GM23338 (cell line): Measurements from ENCODE around the gene CRYZ. TPM values are rescaled to one million over a fixed set of nuclear protein-coding genes. Genes with fewer than 3 reads are reported as not detected.

Experiments
- ATAC-seq: fragments of 200-7000 bp; cut with Tn5 transposase; 3 replicates; pipeline ENCODE4 v1.9.1; 2020
- DNase-seq: peaks from one replicate; pipeline ENCODE4 v3.0.0-alpha.2; 2015; ENCODE audit warnings: low spot score
- H2AFZ ChIP-seq: fragments of 200-600 bp; sonication (generic); 2 replicates; pipeline ENCODE4 v1.8.0; 2016; ENCODE audit warnings: antibody characterized with exemption, mild to moderate bottlenecking, moderate library complexity
- H3F3A ChIP-seq: fragments of 200-600 bp; sonication (generic); replicated peaks from 2 replicates; pipeline ENCODE4 v1.8.0; 2017; ENCODE audit warnings: antibody characterized with exemption, mixed run types, low read depth
- H3K27ac ChIP-seq: fragments of 200-600 bp; sonication (generic); 2 replicates; pipeline ENCODE4 v1.6.1; 2016; ENCODE audit warnings: low read depth
- H3K27me3 ChIP-seq: fragments of 200-600 bp; sonication (generic); 2 replicates; pipeline ENCODE4 v1.8.0; 2016; ENCODE audit warnings: mild to moderate bottlenecking, mixed run types, moderate library complexity; ENCODE audit not compliant: insufficient read depth
- H3K36me3 ChIP-seq: fragments of 200-600 bp; sonication (generic); 2 replicates; pipeline ENCODE4 v1.8.0; 2016; ENCODE audit warnings: mild to moderate bottlenecking; ENCODE audit not compliant: insufficient read depth
- H3K4me1 ChIP-seq: fragments of 200-600 bp; sonication (generic); 2 replicates; pipeline ENCODE4 v1.8.0; 2016; ENCODE audit warnings: mild to moderate bottlenecking, moderate library complexity; ENCODE audit not compliant: insufficient read depth
- H3K4me2 ChIP-seq: fragments of 200-600 bp; sonication (generic); 2 replicates; pipeline ENCODE4 v1.7.1; 2017; ENCODE audit warnings: mixed run types
- H3K4me3 ChIP-seq: fragments of 200-600 bp; sonication (generic); 2 replicates; pipeline ENCODE4 v1.6.1; 2016; ENCODE audit warnings: mixed run types
- H3K79me2 ChIP-seq: fragments of 200-600 bp; sonication (generic); replicated peaks from 2 replicates; pipeline ENCODE4 v1.8.0; 2017; ENCODE audit warnings: mild to moderate bottlenecking; ENCODE audit not compliant: insufficient read depth
- H3K9me2 ChIP-seq: fragments of 200-600 bp; sonication (generic); 2 replicates; pipeline ENCODE4 v1.8.0; 2017; ENCODE audit not compliant: insufficient read depth
- H4K20me1 ChIP-seq: fragments of 200-600 bp; sonication (generic); replicated peaks from 2 replicates; pipeline ENCODE4 v1.8.0; 2017; ENCODE audit warnings: mild to moderate bottlenecking; ENCODE audit not compliant: insufficient read depth
- H3K27ac Mint-ChIP-seq: 2 replicates; pipeline ENCODE4 v1.8.0; 2020; ENCODE audit warnings: inconsistent platforms, mild to moderate bottlenecking, moderate library complexity, mixed read lengths
- H3K27me3 Mint-ChIP-seq: 3 replicates; pipeline ENCODE4 v1.8.0; 2022; ENCODE audit warnings: low read depth, mild to moderate bottlenecking, moderate library complexity, mixed read lengths, inconsistent platforms; ENCODE audit not compliant: insufficient read depth, poor library complexity
- H3K36me3 Mint-ChIP-seq: 3 replicates; pipeline ENCODE4 v1.8.0; 2021; ENCODE audit warnings: low read depth, mild to moderate bottlenecking, inconsistent platforms, moderate library complexity, mixed read lengths
- H3K4me1 Mint-ChIP-seq: 3 replicates; pipeline ENCODE4 v1.8.0; 2020; ENCODE audit warnings: mild to moderate bottlenecking, inconsistent platforms, mixed read lengths
- H3K4me3 Mint-ChIP-seq: 3 replicates; pipeline ENCODE4 v1.8.0; 2021; ENCODE audit warnings: moderate library complexity, mild to moderate bottlenecking, inconsistent platforms, mixed read lengths
- H3K9me3 Mint-ChIP-seq: 3 replicates; pipeline ENCODE4 v1.8.0; 2020; ENCODE audit warnings: moderate library complexity, mild to moderate bottlenecking, inconsistent platforms, mixed read lengths
- CREB1 ChIP-seq: fragments of 250-450 bp; sonication (Bioruptor Pico); IDR thresholded peaks from 2 replicates; pipeline ENCODE4 v1.5.0; 2020; ENCODE audit warnings: low read depth, mild to moderate bottlenecking, moderate library complexity
- ETS1 ChIP-seq: IDR thresholded peaks from 2 replicates; pipeline ENCODE4 v1.6.1; 2016; ENCODE audit warnings: antibody characterized with exemption
- EZH2 ChIP-seq: fragments of 200-600 bp; sonication (generic); IDR thresholded peaks from one replicate; pipeline ENCODE4 v1.8.0; 2017; ENCODE audit warnings: antibody characterized with exemption, mild to moderate bottlenecking, low read depth; ENCODE audit not compliant: unreplicated experiment
- EZH2phosphoT487 ChIP-seq: fragments of 200-600 bp; sonication (generic); IDR thresholded peaks from one replicate; pipeline ENCODE4 v1.8.1; 2018; ENCODE audit warnings: antibody characterized with exemption; ENCODE audit not compliant: unreplicated experiment
- JUNB ChIP-seq: IDR thresholded peaks from one replicate; pipeline ENCODE4 v1.6.1; 2016; ENCODE audit warnings: antibody characterized with exemption; ENCODE audit not compliant: unreplicated experiment
- NANOG ChIP-seq: IDR thresholded peaks from 2 replicates; pipeline ENCODE4 v1.6.1; 2016; ENCODE audit warnings: antibody characterized with exemption, borderline replicate concordance
- POLR2AphosphoS5 ChIP-seq: IDR thresholded peaks from 2 replicates; pipeline ENCODE4 v1.6.1; 2016; ENCODE audit warnings: antibody characterized with exemption, low read depth
- STAT1 ChIP-seq: IDR thresholded peaks from one replicate; pipeline ENCODE4 v1.6.1; 2016; ENCODE audit warnings: antibody characterized with exemption; ENCODE audit not compliant: unreplicated experiment
- ZNF114 ChIP-seq: fragments of 250-450 bp; sonication (Bioruptor Pico); IDR thresholded peaks from 2 replicates; pipeline ENCODE4 v1.5.0; 2020; ENCODE audit warnings: mild to moderate bottlenecking, moderate library complexity
- ZNF331 ChIP-seq: fragments of 250-450 bp; sonication (Bioruptor Pico); IDR thresholded peaks from 2 replicates; pipeline ENCODE4 v1.5.0; 2020; ENCODE audit warnings: low read depth, mild to moderate bottlenecking, moderate library complexity
- polyA plus RNA-seq: library from polyadenylated mRNA; unstranded; fragments of >200 nt; fragmentation: Nextera tagmentation; extraction: Ambion mirVana; gene quantifications from 2 replicates; pipeline ENCODE4 v1.2.1, GENCODE V29; 2016
- total RNA-seq: library from RNA; depleted of rRNA; stranded (reverse); fragments of >200 nt; shearing (Covaris generic); gene quantifications from 2 replicates; pipeline ENCODE4 v1.2.3, GENCODE V29; 2014
- TF ChIP-seq, protein P1 (sequence below), 2 experiments: fragments of 200-600 bp in 1 of 2; sonication (generic) in 1 of 2; conservative IDR thresholded peaks; 2 replicates each; pipeline versions ENCODE4 v1.5.1 to v1.6.1; 2016 to 2017; ENCODE audit warnings: antibody characterized with exemption in 2 of 2, low read depth in 2 of 2, mild to moderate bottlenecking in 2 of 2, moderate library complexity in 1 of 2
- TF ChIP-seq, protein P2 (sequence below): fragments of 250-450 bp; sonication (Bioruptor Pico); IDR thresholded peaks from 2 replicates; pipeline ENCODE4 v1.5.0; 2020; ENCODE audit warnings: mild to moderate bottlenecking, moderate library complexity
- TF ChIP-seq, protein P3 (sequence below): IDR thresholded peaks from one replicate; pipeline ENCODE4 v1.6.1; 2018; ENCODE audit warnings: antibody characterized with exemption; ENCODE audit not compliant: unreplicated experiment

Gene CRYZ
- total and polyA plus RNA-seq, 2 experiments from 2014 or later: 45.7 to 57.8 TPM

GRCh38 chr1:74763807-74764206 lies 31.0 kb upstream of the CRYZ start:
- H3K4me1 ChIP-seq: no peaks in the 10 kb centered on the region
- H3K36me3 Mint-ChIP-seq: peaks cover 12% of the 10 kb centered on the region
- H3K79me2 ChIP-seq: 0 out of 2 replicates have a peak, but pooled peaks cover 4% of the 10 kb centered on the region
- no peak for DNase-seq
- H3K27me3 ChIP-seq: no peaks in the 10 kb centered on the region
- H3K27ac ChIP-seq: no peak overlapping the region
- no peak overlapping the region for H2AFZ ChIP-seq
- no peak overlapping the region for H3K4me2 ChIP-seq
- no peaks in the 10 kb centered on the region for H3F3A ChIP-seq
- H4K20me1 ChIP-seq: no peaks in the 10 kb centered on the region
- no peaks in the 10 kb centered on the region for H3K9me2 ChIP-seq
- H3K4me3 Mint-ChIP-seq: no peak overlapping the region
- ATAC-seq: no peak
- TF ChIP-seq, protein P1, sequence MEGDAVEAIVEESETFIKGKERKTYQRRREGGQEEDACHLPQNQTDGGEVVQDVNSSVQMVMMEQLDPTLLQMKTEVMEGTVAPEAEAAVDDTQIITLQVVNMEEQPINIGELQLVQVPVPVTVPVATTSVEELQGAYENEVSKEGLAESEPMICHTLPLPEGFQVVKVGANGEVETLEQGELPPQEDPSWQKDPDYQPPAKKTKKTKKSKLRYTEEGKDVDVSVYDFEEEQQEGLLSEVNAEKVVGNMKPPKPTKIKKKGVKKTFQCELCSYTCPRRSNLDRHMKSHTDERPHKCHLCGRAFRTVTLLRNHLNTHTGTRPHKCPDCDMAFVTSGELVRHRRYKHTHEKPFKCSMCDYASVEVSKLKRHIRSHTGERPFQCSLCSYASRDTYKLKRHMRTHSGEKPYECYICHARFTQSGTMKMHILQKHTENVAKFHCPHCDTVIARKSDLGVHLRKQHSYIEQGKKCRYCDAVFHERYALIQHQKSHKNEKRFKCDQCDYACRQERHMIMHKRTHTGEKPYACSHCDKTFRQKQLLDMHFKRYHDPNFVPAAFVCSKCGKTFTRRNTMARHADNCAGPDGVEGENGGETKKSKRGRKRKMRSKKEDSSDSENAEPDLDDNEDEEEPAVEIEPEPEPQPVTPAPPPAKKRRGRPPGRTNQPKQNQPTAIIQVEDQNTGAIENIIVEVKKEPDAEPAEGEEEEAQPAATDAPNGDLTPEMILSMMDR (conservative IDR thresholded peaks at IDR 0.05; ENCODE audit: low read depth in 2 of 2): no peak
- TF ChIP-seq CREB1 (CRISPR knock-in tag) (no peak), STAT1 (no peak), ZNF331 (CRISPR knock-in tag) (no peak), ZNF114 (CRISPR knock-in tag) (no peak), ETS1 (no peak), JUNB (no peak), EZH2 (no peak), NANOG (no peak), POLR2AphosphoS5 (no peak), EZH2phosphoT487 (no peak)
- TF ChIP-seq, protein P2, sequence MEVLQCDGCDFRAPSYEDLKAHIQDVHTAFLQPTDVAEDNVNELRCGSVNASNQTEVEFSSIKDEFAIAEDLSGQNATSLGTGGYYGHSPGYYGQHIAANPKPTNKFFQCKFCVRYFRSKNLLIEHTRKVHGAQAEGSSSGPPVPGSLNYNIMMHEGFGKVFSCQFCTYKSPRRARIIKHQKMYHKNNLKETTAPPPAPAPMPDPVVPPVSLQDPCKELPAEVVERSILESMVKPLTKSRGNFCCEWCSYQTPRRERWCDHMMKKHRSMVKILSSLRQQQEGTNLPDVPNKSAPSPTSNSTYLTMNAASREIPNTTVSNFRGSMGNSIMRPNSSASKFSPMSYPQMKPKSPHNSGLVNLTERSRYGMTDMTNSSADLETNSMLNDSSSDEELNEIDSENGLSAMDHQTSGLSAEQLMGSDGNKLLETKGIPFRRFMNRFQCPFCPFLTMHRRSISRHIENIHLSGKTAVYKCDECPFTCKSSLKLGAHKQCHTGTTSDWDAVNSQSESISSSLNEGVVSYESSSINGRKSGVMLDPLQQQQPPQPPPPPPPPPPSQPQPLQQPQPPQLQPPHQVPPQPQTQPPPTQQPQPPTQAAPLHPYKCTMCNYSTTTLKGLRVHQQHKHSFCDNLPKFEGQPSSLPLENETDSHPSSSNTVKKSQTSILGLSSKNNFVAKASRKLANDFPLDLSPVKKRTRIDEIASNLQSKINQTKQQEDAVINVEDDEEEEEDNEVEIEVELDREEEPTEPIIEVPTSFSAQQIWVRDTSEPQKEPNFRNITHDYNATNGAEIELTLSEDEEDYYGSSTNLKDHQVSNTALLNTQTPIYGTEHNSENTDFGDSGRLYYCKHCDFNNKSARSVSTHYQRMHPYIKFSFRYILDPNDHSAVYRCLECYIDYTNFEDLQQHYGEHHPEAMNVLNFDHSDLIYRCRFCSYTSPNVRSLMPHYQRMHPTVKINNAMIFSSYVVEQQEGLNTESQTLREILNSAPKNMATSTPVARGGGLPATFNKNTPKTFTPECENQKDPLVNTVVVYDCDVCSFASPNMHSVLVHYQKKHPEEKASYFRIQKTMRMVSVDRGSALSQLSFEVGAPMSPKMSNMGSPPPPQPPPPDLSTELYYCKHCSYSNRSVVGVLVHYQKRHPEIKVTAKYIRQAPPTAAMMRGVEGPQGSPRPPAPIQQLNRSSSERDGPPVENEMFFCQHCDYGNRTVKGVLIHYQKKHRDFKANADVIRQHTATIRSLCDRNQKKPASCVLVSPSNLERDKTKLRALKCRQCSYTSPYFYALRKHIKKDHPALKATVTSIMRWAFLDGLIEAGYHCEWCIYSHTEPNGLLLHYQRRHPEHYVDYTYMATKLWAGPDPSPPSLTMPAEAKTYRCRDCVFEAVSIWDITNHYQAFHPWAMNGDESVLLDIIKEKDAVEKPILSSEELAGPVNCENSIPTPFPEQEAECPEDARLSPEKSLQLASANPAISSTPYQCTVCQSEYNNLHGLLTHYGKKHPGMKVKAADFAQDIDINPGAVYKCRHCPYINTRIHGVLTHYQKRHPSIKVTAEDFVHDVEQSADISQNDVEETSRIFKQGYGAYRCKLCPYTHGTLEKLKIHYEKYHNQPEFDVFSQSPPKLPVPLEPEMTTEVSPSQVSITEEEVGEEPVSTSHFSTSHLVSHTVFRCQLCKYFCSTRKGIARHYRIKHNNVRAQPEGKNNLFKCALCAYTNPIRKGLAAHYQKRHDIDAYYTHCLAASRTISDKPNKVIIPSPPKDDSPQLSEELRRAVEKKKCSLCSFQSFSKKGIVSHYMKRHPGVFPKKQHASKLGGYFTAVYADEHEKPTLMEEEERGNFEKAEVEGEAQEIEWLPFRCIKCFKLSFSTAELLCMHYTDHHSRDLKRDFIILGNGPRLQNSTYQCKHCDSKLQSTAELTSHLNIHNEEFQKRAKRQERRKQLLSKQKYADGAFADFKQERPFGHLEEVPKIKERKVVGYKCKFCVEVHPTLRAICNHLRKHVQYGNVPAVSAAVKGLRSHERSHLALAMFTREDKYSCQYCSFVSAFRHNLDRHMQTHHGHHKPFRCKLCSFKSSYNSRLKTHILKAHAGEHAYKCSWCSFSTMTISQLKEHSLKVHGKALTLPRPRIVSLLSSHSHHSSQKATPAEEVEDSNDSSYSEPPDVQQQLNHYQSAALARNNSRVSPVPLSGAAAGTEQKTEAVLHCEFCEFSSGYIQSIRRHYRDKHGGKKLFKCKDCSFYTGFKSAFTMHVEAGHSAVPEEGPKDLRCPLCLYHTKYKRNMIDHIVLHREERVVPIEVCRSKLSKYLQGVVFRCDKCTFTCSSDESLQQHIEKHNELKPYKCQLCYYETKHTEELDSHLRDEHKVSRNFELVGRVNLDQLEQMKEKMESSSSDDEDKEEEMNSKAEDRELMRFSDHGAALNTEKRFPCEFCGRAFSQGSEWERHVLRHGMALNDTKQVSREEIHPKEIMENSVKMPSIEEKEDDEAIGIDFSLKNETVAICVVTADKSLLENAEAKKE (CRISPR knock-in tag): no peak
- TF ChIP-seq, protein P3, sequence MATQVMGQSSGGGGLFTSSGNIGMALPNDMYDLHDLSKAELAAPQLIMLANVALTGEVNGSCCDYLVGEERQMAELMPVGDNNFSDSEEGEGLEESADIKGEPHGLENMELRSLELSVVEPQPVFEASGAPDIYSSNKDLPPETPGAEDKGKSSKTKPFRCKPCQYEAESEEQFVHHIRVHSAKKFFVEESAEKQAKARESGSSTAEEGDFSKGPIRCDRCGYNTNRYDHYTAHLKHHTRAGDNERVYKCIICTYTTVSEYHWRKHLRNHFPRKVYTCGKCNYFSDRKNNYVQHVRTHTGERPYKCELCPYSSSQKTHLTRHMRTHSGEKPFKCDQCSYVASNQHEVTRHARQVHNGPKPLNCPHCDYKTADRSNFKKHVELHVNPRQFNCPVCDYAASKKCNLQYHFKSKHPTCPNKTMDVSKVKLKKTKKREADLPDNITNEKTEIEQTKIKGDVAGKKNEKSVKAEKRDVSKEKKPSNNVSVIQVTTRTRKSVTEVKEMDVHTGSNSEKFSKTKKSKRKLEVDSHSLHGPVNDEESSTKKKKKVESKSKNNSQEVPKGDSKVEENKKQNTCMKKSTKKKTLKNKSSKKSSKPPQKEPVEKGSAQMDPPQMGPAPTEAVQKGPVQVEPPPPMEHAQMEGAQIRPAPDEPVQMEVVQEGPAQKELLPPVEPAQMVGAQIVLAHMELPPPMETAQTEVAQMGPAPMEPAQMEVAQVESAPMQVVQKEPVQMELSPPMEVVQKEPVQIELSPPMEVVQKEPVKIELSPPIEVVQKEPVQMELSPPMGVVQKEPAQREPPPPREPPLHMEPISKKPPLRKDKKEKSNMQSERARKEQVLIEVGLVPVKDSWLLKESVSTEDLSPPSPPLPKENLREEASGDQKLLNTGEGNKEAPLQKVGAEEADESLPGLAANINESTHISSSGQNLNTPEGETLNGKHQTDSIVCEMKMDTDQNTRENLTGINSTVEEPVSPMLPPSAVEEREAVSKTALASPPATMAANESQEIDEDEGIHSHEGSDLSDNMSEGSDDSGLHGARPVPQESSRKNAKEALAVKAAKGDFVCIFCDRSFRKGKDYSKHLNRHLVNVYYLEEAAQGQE: no peak
- no peaks in the 10 kb centered on the region for H3K9me3 Mint-ChIP-seq
- peaks cover 2% of the 10 kb centered on the region for H3K27me3 Mint-ChIP-seq
- H3K4me1 Mint-ChIP-seq: no peaks in the 10 kb centered on the region
- H3K36me3 ChIP-seq: peaks cover 8% of the 10 kb centered on the region; the same call in 1 of the 2 replicates
- no peak overlapping the region for H3K4me3 ChIP-seq
- no peak overlapping the region for H3K27ac Mint-ChIP-seq
